Skin epidermis (tissue), 12 donors: ENCODE measurements around the gene CCDC149.
A peak's percentile ranks its signal among the peaks of the same experiment; 100 is the strongest.

Experiments
- H3K27ac ChIP-seq, 21 experiments: fragments of 200-600 bp; sonication (generic) in 11 of 21; one replicate each; pipeline ENCODE4 v1.5.0; 2020; ENCODE audit warnings: mild to moderate bottlenecking in 3 of 21, inconsistent platforms in 2 of 21, moderate library complexity in 2 of 21
- H3K4me3 ChIP-seq, 7 experiments: fragments of 200-600 bp; sonication (generic) in 2 of 7; one replicate each; pipeline ENCODE4 v1.5.0; 2020; ENCODE audit warnings: inconsistent platforms in 2 of 7, mild to moderate bottlenecking in 2 of 7, moderate library complexity in 1 of 7

CCDC149 gene

GRCh38 chr4:24808955-24809354 lies 103.9 kb downstream of the CCDC149 start:
- H3K27ac ChIP-seq: no peak overlapping the region
- no peak overlapping the region for H3K4me3 ChIP-seq

- Histone ChIP-seq H3K4me3 (no peak overlapping the region), H3K27ac (no peak overlapping the region)
Measured at GRCh38 chr4:24808261-24808660, 104.6 kb downstream of the CCDC149 start.

GRCh38 chr4:24807611-24808010 lies 105.2 kb downstream of the CCDC149 start:
- H3K4me3 ChIP-seq: no peak overlapping the region
- no peak overlapping the region for H3K27ac ChIP-seq

GRCh38 chr4:24806206-24806990 lies 106.4 kb downstream of the CCDC149 start:
- Histone ChIP-seq H3K27ac (no peak overlapping the region), H3K4me3 (no peak overlapping the region)

- H3K4me3 ChIP-seq: no peak overlapping the region
- H3K27ac ChIP-seq: no peak overlapping the region
Measured at GRCh38 chr4:24805566-24805965, 107.3 kb downstream of the CCDC149 start.

GRCh38 chr4:24805067-24805466 lies 107.8 kb downstream of the CCDC149 start:
- Histone ChIP-seq H3K27ac (peak overlapping the region in 6 of 21 experiments; percentile 13 to 63 (median 37)), H3K4me3 (no peak overlapping the region)

GRCh38 chr4:24802648-24803047 lies 110.2 kb downstream of the CCDC149 start:
- no peak overlapping the region for H3K27ac ChIP-seq
- H3K4me3 ChIP-seq: no peak overlapping the region

- Histone ChIP-seq H3K4me3 (no peak overlapping the region), H3K27ac (peak overlapping the region in 3 of 21 experiments; percentile 13 to 43 (median 20))
Measured at GRCh38 chr4:24801136-24801855, 111.5 kb downstream of the CCDC149 start.

GRCh38 chr4:24800325-24800895 lies 112.4 kb downstream of the CCDC149 start:
- Histone ChIP-seq H3K27ac (peak overlapping the region in 7 of 21 experiments; percentile 13 to 48 (median 37)), H3K4me3 (peak overlapping the region in 3 of 7 experiments; percentile 3 to 23 (median 7))

- Histone ChIP-seq H3K4me3 (peak overlapping the region in 3 of 7 experiments; percentile 3 to 23 (median 7)), H3K27ac (peak overlapping the region in 4 of 21 experiments; percentile 13 to 48 (median 38))
Measured at GRCh38 chr4:24799544-24800324, 113.1 kb downstream of the CCDC149 start.

GRCh38 chr4:24799196-24799543 lies 113.7 kb downstream of the CCDC149 start:
- Histone ChIP-seq H3K27ac (no peak overlapping the region), H3K4me3 (no peak overlapping the region)

- H3K27ac ChIP-seq: no peak overlapping the region
- no peak overlapping the region for H3K4me3 ChIP-seq
Measured at GRCh38 chr4:24798036-24798610, 114.7 kb downstream of the CCDC149 start.

GRCh38 chr4:24796620-24797019 lies 116.2 kb downstream of the CCDC149 start:
- H3K27ac ChIP-seq: peak overlapping the region in 5 of 21 experiments; percentile 13 to 82 (median 76)
- no peak overlapping the region for H3K4me3 ChIP-seq

- peak overlapping the region in 3 of 7 experiments; percentile 2 to 23 (median 7) for H3K4me3 ChIP-seq
- H3K27ac ChIP-seq: peak overlapping the region in 14 of 21 experiments; percentile 8 to 82 (median 62)
Measured at GRCh38 chr4:24795666-24796381, 117.0 kb downstream of the CCDC149 start.

GRCh38 chr4:24794916-24795665 lies 117.8 kb downstream of the CCDC149 start, which contains the start of gene SOD3:
TSS of gene SOD3 (plus strand) at chr4:24795573. CDS start at chr4:24799522, 3,949 bp downstream.
- peak within 1 kb of the TSS in 3 of 7 experiments; percentile 2 to 23 (median 7) for H3K4me3 ChIP-seq
- H3K27ac ChIP-seq: peak within 1 kb of the TSS in 19 of 21 experiments; percentile 8 to 82 (median 57)

- Histone ChIP-seq H3K4me3 (peak overlapping the region in 1 of 7 experiments; percentile 7), H3K27ac (peak overlapping the region in 16 of 21 experiments; percentile 11 to 82 (median 58))
Measured at GRCh38 chr4:24794480-24794879, 118.4 kb downstream of the CCDC149 start.

GRCh38 chr4:24794051-24794450 lies 118.8 kb downstream of the CCDC149 start:
- peak overlapping the region in 16 of 21 experiments; percentile 11 to 82 (median 54) for H3K27ac ChIP-seq
- H3K4me3 ChIP-seq: no peak overlapping the region
